Measurements from ENCODE around the gene BMPR1B. TPM values are rescaled to one million over a fixed set of nuclear protein-coding genes. Genes with fewer than 3 reads are reported as not detected.

BMPR1B gene
- total and polyA plus RNA-seq, 9 of the 15 experiments (the other 6 are each of a cell fraction or from before 2014, with no cell fraction given), result 0.01 TPM; not detected in 8

DNA sequence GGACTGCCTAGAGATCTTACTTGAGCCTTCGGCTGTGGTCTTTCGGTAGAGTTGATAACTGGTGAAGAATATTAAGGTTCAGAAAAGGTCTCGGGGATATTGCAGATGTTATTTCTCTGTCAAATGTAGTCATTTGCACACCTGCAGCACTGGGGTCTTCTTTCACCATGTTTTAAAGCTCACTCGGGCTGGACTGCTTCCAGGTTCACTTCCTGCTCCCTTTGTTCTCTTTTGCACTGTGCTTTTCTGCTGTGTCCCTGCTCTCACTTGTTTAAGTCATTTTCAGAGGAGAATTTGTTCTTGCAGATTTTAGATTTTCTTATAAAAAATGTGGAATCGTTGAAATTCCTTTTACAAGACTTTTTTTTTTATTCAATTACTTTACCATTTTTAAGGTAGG, 68.5 kb downstream of the BMPR1B start:
- FAIRE-seq, result no peak
- H3K27ac ChIP-seq (ENCODE audit: extremely low read depth, low read depth, low read length), result no peak overlapping the region
- POLR2A ChIA-PET, result no interaction called here
- H3K4me2 ChIP-seq (ENCODE audit: insufficient read depth, low read length), result no peak overlapping the region
- in situ Hi-C loops (cut with MboI), result no loop called here
- no peaks in the 10 kb centered on the region for H4K20me1 ChIP-seq (replicated peaks; ENCODE audit: control insufficient read depth, insufficient read depth, low read length)
- DNase-seq (ENCODE audit: extremely low read depth in 1 of 4, low spot score in 3 of 4), result no peak
- CTCF ChIA-PET (ENCODE audit: low intra/inter-chr PET ratio), result no interaction called here
- no peaks in the 10 kb centered on the region for H3K27me3 ChIP-seq (ENCODE audit: control insufficient read depth in 2 of 2, insufficient read depth in 2 of 2, low read length in 2 of 2)
- H3K9me1 ChIP-seq (ENCODE audit: control insufficient read depth, insufficient read depth, low read length), result no peaks in the 10 kb centered on the region
- no peak overlapping the region for H3K4me3 ChIP-seq
- no peaks in the 10 kb centered on the region for H3K36me3 ChIP-seq (ENCODE audit: control insufficient read depth, insufficient read depth, low read length)
- no peaks in the 10 kb centered on the region for H3K79me2 ChIP-seq (ENCODE audit: control insufficient read depth, insufficient read depth, low read length)
- no peak for ATAC-seq
- 3% methylated on average over 5 of the region's 5 CpGs for WGBS (ENCODE audit: insufficient coverage, low coverage, missing lambda C conversion rate)
- intact Hi-C loops (cut with micrococcal nuclease), result no loop called here
- H3K4me1 ChIP-seq (replicated peaks in 1 of 2; ENCODE audit: control insufficient read depth in 2 of 2, insufficient read depth in 2 of 2, low read length in 2 of 2), result no peaks in the 10 kb centered on the region; a peak in 1 of 5 replicates
- H3K9me3 ChIP-seq (replicated peaks; ENCODE audit: control insufficient read depth, insufficient read depth, low read depth, low read length), result no peaks in the 10 kb centered on the region
- no TSS peak for BruUV-seq (replicated peaks)
- no peak overlapping the region for H2AFZ ChIP-seq (ENCODE audit: low read depth, low read length)
- no peak overlapping the region for H3K9ac ChIP-seq (ENCODE audit: insufficient read depth in 1 of 2, low read depth in 2 of 2, low read length in 2 of 2)
- TF ChIP-seq MECOM (CRISPR knock-in tag; IDR thresholded peaks at IDR 0.05) (no peak), RFX5 (IDR thresholded peaks at IDR 0.05; ENCODE audit: low read depth, low read length) (no peak), ZNF318 (IDR thresholded peaks at IDR 0.05; ENCODE audit: borderline replicate concordance in 1 of 2, low read depth in 1 of 2) (no peak), RUNX1 (IDR thresholded peaks at IDR 0.05; ENCODE audit: low read depth) (no peak), ARNT (IDR thresholded peaks at IDR 0.05) (no peak), HLTF (IDR thresholded peaks at IDR 0.05) (no peak), GABPB1 (CRISPR knock-in tag; IDR thresholded peaks at IDR 0.05) (no peak), SFPQ (IDR thresholded peaks at IDR 0.05; ENCODE audit: low read depth, low read length) (no peak)
- TF ChIP-seq, protein P1, sequence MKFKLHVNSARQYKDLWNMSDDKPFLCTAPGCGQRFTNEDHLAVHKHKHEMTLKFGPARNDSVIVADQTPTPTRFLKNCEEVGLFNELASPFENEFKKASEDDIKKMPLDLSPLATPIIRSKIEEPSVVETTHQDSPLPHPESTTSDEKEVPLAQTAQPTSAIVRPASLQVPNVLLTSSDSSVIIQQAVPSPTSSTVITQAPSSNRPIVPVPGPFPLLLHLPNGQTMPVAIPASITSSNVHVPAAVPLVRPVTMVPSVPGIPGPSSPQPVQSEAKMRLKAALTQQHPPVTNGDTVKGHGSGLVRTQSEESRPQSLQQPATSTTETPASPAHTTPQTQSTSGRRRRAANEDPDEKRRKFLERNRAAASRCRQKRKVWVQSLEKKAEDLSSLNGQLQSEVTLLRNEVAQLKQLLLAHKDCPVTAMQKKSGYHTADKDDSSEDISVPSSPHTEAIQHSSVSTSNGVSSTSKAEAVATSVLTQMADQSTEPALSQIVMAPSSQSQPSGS (CRISPR knock-in tag; IDR thresholded peaks at IDR 0.05), result no peak
- TF ChIP-seq, protein P2, sequence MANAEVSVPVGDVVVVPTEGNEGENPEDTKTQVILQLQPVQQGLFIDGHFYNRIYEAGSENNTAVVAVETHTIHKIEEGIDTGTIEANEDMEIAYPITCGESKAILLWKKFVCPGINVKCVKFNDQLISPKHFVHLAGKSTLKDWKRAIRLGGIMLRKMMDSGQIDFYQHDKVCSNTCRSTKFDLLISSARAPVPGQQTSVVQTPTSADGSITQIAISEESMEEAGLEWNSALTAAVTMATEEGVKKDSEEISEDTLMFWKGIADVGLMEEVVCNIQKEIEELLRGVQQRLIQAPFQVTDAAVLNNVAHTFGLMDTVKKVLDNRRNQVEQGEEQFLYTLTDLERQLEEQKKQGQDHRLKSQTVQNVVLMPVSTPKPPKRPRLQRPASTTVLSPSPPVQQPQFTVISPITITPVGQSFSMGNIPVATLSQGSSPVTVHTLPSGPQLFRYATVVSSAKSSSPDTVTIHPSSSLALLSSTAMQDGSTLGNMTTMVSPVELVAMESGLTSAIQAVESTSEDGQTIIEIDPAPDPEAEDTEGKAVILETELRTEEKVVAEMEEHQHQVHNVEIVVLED (CRISPR knock-in tag; IDR thresholded peaks at IDR 0.05), result no peak
